GM04504 (cell line): ENCODE measurements around the gene BTG4.

Experiments used
- DNase-seq: peaks from one replicate; pipeline ENCODE4 v3.0.0-alpha.2; 2012; ENCODE audit warnings: low read depth

Gene BTG4

GRCh38 chr11:111512296-111513239 is at the start of gene BTG4:
TSS of gene BTG4 (minus strand) at chr11:111512386. CDS start at chr11:111498776, 13,610 bp downstream.
- DNase-seq, result no peak

GRCh38 chr11:111561791-111562325 is 49.7 kb upstream of the BTG4 start:
- peak; percentile 64 for DNase-seq

GRCh38 chr11:111561306-111561705 is 49.1 kb upstream of the BTG4 start:
- DNase-seq, result no peak

- DNase-seq, result no peak
Measured at GRCh38 chr11:111560800-111561199, 48.6 kb upstream of the BTG4 start.

- no peak for DNase-seq
Measured at GRCh38 chr11:111559800-111560464, 47.7 kb upstream of the BTG4 start.

GRCh38 chr11:111557425-111558111 is 45.4 kb upstream of the BTG4 start:
- peak; percentile 95 for DNase-seq

GRCh38 chr11:111555255-111555654 is 43.1 kb upstream of the BTG4 start:
- no peak for DNase-seq

GRCh38 chr11:111554532-111554931 is 42.3 kb upstream of the BTG4 start:
- DNase-seq, result no peak

- no peak for DNase-seq
Measured at GRCh38 chr11:111550258-111550657, 38.1 kb upstream of the BTG4 start.

- DNase-seq, result no peak
Measured at GRCh38 chr11:111549869-111550203, 37.6 kb upstream of the BTG4 start.

- no peak for DNase-seq
Measured at GRCh38 chr11:111549196-111549868, 37.1 kb upstream of the BTG4 start.

GRCh38 chr11:111548525-111548924 is 36.3 kb upstream of the BTG4 start:
- no peak for DNase-seq

- DNase-seq, result no peak
Measured at GRCh38 chr11:111542606-111543275, 30.6 kb upstream of the BTG4 start.

- DNase-seq, result no peak
Measured at GRCh38 chr11:111541254-111542061, 29.3 kb upstream of the BTG4 start.

GRCh38 chr11:111540937-111541253 is 28.7 kb upstream of the BTG4 start:
- no peak for DNase-seq

- DNase-seq, result no peak
Measured at GRCh38 chr11:111540114-111540936, 28.1 kb upstream of the BTG4 start, which contains the start of gene LAYN. TSS of gene LAYN (plus strand) at chr11:111540720. CDS start at chr11:111540844, 124 bp downstream.

GRCh38 chr11:111539426-111540113 is 27.4 kb upstream of the BTG4 start:
- no peak for DNase-seq

- no peak for DNase-seq
Measured at GRCh38 chr11:111538407-111539114, 26.4 kb upstream of the BTG4 start.
